Gastroesophageal sphincter (tissue), 4 donors: ENCODE data around the gene TWIST2. TPM values are rescaled to one million over a fixed set of nuclear protein-coding genes. Genes with fewer than 3 reads are reported as not detected.

Experiments used
- ATAC-seq: fragments of 150-250 bp; one replicate; pipeline ENCODE4 v1.9.1; 2016; ENCODE audit warnings: mild to moderate bottlenecking, moderate library complexity
- H3K27ac ChIP-seq, 4 donors: fragments of 200-600 bp; sonication (generic) in 3 of 4; 1 replicate in 3 of 4; 2 replicates in 1 of 4; pipeline ENCODE4 v1.5.1; 2016 to 2019
- H3K27me3 ChIP-seq: fragments of 200-600 bp; sonication (generic); one replicate; pipeline ENCODE4 v1.5.1; 2019
- H3K36me3 ChIP-seq, 2 donors: fragments of 200-600 bp; sonication (generic); one replicate each; pipeline ENCODE4 v1.5.1; 2019; ENCODE audit warnings: control low read depth in 1 of 2
- H3K4me1 ChIP-seq, 3 donors: fragments of 200-600 bp; sonication (generic); 1 replicate in 2 of 3; 2 replicates in 1 of 3; pipeline ENCODE4 v1.5.1; 2016 to 2019; ENCODE audit warnings: control low read depth in 2 of 3
- H3K4me3 ChIP-seq, 2 donors: fragments of 200-600 bp; sonication (generic); one replicate each; pipeline ENCODE4 v1.5.1; 2019; ENCODE audit warnings: mild to moderate bottlenecking in 1 of 2, moderate library complexity in 1 of 2
- H3K9me3 ChIP-seq, 3 donors: fragments of 200-600 bp; sonication (generic); one replicate each; pipeline ENCODE4 v1.5.1; 2017 to 2019; ENCODE audit warnings: control low read depth in 2 of 3
- EP300 ChIP-seq: sonication (generic); formaldehyde crosslinking; IDR thresholded peaks from one replicate; pipeline ENCODE4 v1.6.1; 2017; ENCODE audit warnings: antibody characterized with exemption, mild to moderate bottlenecking
- POLR2A ChIP-seq, 2 donors: fragments of 450-650 bp; IDR thresholded peaks; one replicate each; pipeline ENCODE4 v1.6.1; 2017; ENCODE audit warnings: antibody characterized with exemption in 2 of 2, mild to moderate bottlenecking in 2 of 2, moderate library complexity in 1 of 2
- POLR2AphosphoS5 ChIP-seq: sonication (generic); formaldehyde crosslinking; IDR thresholded peaks from one replicate; pipeline ENCODE4 v1.6.1; 2017; ENCODE audit warnings: antibody characterized with exemption
- WGBS, 2 donors: methylation state at CpG; one replicate each; pipeline ENCODE4 v1.1.5; 2018; ENCODE audit warnings: low coverage in 1 of 2; 5-methylcytosine and 5-hydroxymethylcytosine counted together
- total RNA-seq, 4 donors: library from RNA; depleted of rRNA; stranded (reverse); fragments of >200 nt; gene quantifications; one replicate each; pipeline ENCODE4 v1.1.0, GENCODE V29; 2016
- TF ChIP-seq, protein P1 (sequence below), 4 experiments: fragments of 200-600 bp in 2 of 4; fragments of 450-650 bp in 2 of 4; sonication (generic) in 1 of 4; IDR thresholded peaks; one replicate each; pipeline ENCODE4 v1.5.1; 2017 to 2019; ENCODE audit warnings: antibody characterized with exemption in 4 of 4, mild to moderate bottlenecking in 2 of 4, moderate library complexity in 2 of 4

The TWIST2 gene
- total RNA-seq, 4 donors from 2014 or later = 17.7 to 69.6 (median 45.2) TPM

DNA sequence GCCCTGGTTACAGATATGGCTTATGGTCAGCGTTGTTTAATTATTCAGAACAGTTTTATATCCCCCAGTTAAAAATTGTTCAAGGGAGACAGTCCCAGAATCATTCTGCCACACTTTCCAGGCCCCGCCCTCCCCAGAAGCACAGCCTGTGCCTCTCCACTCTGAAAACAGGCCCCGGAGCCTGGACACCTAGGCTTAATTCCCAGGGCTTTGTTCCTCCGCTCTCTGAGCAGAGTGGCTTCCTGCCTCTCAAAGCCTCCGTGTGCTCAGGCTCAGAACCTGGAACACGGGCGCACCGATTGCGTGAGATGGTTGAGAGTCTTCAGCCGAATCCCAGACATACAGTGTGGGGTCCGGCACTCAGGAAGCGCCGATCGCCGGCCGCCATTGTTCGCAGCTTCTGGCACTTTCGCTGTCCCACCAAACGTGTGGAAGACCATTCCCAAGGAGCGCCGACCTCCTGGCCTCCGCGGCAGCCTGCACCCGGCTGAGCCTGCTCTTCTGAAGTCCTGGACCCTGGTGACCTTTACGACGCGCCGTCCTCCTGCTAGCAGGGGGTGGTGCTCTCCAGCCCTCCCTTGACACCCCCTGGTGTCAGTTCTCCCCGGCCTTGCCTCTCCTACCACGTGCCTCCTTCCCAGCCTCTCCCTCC lies 45.6 kb downstream of the TWIST2 start:
- H3K27ac ChIP-seq = no peak overlapping the region
- peaks cover 0 to 63% (median 28%) of the 10 kb centered on the region in 3 donors for H3K4me1 ChIP-seq
- WGBS, 2 donors = 70 to 89% methylated on average over 3 to 19 of the region's 30 CpGs
- H3K4me3 ChIP-seq = no peak overlapping the region
- no peaks in the 10 kb centered on the region for H3K36me3 ChIP-seq
- H3K27me3 ChIP-seq = no peaks in the 10 kb centered on the region
- TF ChIP-seq POLR2AphosphoS5 (no peak), POLR2A (IDR thresholded peaks at IDR 0.05) (no peak)
- TF ChIP-seq, protein P1, sequence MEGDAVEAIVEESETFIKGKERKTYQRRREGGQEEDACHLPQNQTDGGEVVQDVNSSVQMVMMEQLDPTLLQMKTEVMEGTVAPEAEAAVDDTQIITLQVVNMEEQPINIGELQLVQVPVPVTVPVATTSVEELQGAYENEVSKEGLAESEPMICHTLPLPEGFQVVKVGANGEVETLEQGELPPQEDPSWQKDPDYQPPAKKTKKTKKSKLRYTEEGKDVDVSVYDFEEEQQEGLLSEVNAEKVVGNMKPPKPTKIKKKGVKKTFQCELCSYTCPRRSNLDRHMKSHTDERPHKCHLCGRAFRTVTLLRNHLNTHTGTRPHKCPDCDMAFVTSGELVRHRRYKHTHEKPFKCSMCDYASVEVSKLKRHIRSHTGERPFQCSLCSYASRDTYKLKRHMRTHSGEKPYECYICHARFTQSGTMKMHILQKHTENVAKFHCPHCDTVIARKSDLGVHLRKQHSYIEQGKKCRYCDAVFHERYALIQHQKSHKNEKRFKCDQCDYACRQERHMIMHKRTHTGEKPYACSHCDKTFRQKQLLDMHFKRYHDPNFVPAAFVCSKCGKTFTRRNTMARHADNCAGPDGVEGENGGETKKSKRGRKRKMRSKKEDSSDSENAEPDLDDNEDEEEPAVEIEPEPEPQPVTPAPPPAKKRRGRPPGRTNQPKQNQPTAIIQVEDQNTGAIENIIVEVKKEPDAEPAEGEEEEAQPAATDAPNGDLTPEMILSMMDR (IDR thresholded peaks at IDR 0.05) = no peak
- no peaks in the 10 kb centered on the region for H3K9me3 ChIP-seq
- ATAC-seq = no peak

GRCh38 chr2:238894226-238894949 lies 46.5 kb downstream of the TWIST2 start:
- Histone ChIP-seq H3K36me3 (no peaks in the 10 kb centered on the region), H3K4me1 (peaks cover 0 to 67% (median 28%) of the 10 kb centered on the region in 3 donors), H3K9me3 (no peaks in the 10 kb centered on the region), H3K4me3 (no peak overlapping the region), H3K27me3 (no peaks in the 10 kb centered on the region), H3K27ac (peak overlapping the region in 1 of 4 donors; percentile 27)
- ATAC-seq = no peak
- TF ChIP-seq EP300 (no peak), POLR2A (IDR thresholded peaks at IDR 0.05) (no peak), POLR2AphosphoS5 (no peak)
- TF ChIP-seq, protein P1 (IDR thresholded peaks at IDR 0.05) = no peak
- WGBS, 2 donors = 57 to 58% methylated on average over 3 to 4 of the region's 13 CpGs

DNA sequence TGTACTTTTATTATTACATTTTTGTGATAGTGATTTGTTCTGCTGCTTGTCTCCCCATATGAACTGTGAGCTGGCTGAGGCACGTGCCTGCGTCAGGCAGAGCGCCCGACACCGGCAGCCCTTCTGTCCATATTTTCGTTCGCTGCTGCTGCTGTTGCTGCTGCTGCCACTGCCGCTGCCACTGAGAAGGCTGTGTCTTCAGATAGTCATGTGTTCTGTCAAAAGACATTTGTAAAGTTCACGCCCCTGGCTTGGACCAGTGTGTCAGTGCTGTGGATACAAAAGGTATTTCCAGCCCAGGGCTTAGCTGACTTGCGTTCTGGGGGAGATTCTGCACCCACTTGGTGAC lies 47.0 kb downstream of the TWIST2 start:
- WGBS, 2 donors = 77% methylated on average over 6 of the region's 10 CpGs; no CpG with 5 or more reads in 1 of the 2 donors
- no peaks in the 10 kb centered on the region for H3K27me3 ChIP-seq
- H3K9me3 ChIP-seq = no peaks in the 10 kb centered on the region
- no peaks in the 10 kb centered on the region for H3K36me3 ChIP-seq
- H3K4me3 ChIP-seq = no peak overlapping the region
- TF ChIP-seq, protein P1 (IDR thresholded peaks at IDR 0.05) = no peak
- TF ChIP-seq EP300 (no peak), POLR2A (IDR thresholded peaks at IDR 0.05) (no peak), POLR2AphosphoS5 (no peak)
- ATAC-seq = no peak
- H3K27ac ChIP-seq = peak overlapping the region in 3 of 4 donors; percentile 27 to 53 (median 44)
- peaks cover 0 to 67% (median 28%) of the 10 kb centered on the region in 3 donors for H3K4me1 ChIP-seq

- ATAC-seq = peak; percentile 32
- Histone ChIP-seq H3K4me1 (peaks cover 0 to 67% (median 28%) of the 10 kb centered on the region in 3 donors), H3K9me3 (no peaks in the 10 kb centered on the region), H3K27ac (peak overlapping the region in 3 of 4 donors; percentile 27 to 53 (median 44)), H3K36me3 (no peaks in the 10 kb centered on the region), H3K4me3 (no peak overlapping the region), H3K27me3 (peaks cover 2% of the 10 kb centered on the region)
- no peak for TF ChIP-seq POLR2A (IDR thresholded peaks at IDR 0.05)
- no peak for TF ChIP-seq POLR2AphosphoS5
- no peak for TF ChIP-seq EP300
- TF ChIP-seq, protein P1 (IDR thresholded peaks at IDR 0.05) = no peak
- WGBS, 2 donors = 59% methylated on average over 8 of the region's 20 CpGs; no CpG with 5 or more reads in 1 of the 2 donors
Observed at GRCh38 chr2:238895361-238895882, 47.5 kb downstream of the TWIST2 start.
